ENCODE data around the gene ARAF. TPM values are rescaled to one million over a fixed set of nuclear protein-coding genes. Genes with fewer than 3 reads are reported as not detected.

Gene ARAF
- polyA plus RNA-seq, 1 donor from 2014 or later, result 25.0 TPM

DNA sequence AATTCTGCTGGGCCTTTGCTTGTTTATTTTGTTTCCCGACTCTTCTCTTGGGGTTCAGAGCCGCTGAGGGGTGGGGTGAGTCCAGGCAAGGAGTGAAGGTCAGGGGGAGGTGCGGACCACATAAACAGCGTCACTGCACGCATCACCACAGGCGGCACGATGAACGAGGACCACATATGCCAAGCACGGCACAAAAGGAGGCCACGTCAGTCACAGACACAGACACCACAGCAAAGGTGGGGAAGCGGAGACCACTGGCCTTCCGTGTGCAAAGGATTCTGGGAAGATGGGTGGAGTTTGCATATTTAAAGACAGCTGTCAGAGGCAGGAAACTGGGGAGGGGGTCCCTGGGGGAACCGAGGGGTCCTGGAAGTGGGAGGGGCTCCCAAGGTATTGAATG, 10.9 kb downstream of the ARAF start:
- H3K36me3 ChIP-seq (ENCODE audit: insufficient read depth, low read length), result no peaks in the 10 kb centered on the region
- H3K9ac ChIP-seq (ENCODE audit: low read length), result no peak overlapping the region
- H2AFZ ChIP-seq (ENCODE audit: low read depth, low read length), result no peak overlapping the region
- H3K9me3 ChIP-seq (ENCODE audit: low read length), result no peaks in the 10 kb centered on the region
- no peak overlapping the region for H3K4me3 ChIP-seq (ENCODE audit: low read length)
- no peak for TF ChIP-seq POLR2AphosphoS5 (IDR thresholded peaks at IDR 0.05)
- no peak for TF ChIP-seq EP300 (conservative IDR thresholded peaks at IDR 0.05; ENCODE audit: poor library complexity, severe bottlenecking)
- TF ChIP-seq, protein P1, sequence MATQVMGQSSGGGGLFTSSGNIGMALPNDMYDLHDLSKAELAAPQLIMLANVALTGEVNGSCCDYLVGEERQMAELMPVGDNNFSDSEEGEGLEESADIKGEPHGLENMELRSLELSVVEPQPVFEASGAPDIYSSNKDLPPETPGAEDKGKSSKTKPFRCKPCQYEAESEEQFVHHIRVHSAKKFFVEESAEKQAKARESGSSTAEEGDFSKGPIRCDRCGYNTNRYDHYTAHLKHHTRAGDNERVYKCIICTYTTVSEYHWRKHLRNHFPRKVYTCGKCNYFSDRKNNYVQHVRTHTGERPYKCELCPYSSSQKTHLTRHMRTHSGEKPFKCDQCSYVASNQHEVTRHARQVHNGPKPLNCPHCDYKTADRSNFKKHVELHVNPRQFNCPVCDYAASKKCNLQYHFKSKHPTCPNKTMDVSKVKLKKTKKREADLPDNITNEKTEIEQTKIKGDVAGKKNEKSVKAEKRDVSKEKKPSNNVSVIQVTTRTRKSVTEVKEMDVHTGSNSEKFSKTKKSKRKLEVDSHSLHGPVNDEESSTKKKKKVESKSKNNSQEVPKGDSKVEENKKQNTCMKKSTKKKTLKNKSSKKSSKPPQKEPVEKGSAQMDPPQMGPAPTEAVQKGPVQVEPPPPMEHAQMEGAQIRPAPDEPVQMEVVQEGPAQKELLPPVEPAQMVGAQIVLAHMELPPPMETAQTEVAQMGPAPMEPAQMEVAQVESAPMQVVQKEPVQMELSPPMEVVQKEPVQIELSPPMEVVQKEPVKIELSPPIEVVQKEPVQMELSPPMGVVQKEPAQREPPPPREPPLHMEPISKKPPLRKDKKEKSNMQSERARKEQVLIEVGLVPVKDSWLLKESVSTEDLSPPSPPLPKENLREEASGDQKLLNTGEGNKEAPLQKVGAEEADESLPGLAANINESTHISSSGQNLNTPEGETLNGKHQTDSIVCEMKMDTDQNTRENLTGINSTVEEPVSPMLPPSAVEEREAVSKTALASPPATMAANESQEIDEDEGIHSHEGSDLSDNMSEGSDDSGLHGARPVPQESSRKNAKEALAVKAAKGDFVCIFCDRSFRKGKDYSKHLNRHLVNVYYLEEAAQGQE (IDR thresholded peaks at IDR 0.05; ENCODE audit: borderline replicate concordance), result no peak
- no peak overlapping the region for H3K4me2 ChIP-seq (ENCODE audit: low read length)
- no peaks in the 10 kb centered on the region for H3F3A ChIP-seq (ENCODE audit: insufficient read depth, low read length, poor library complexity, severe bottlenecking)
- no peaks in the 10 kb centered on the region for H3K27me3 ChIP-seq (ENCODE audit: insufficient read depth, low read depth, low read length)
- no peaks in the 10 kb centered on the region for H3K9me2 ChIP-seq (ENCODE audit: insufficient read depth, low read length)
- H3K79me2 ChIP-seq (replicated peaks; ENCODE audit: insufficient read depth, low read length), result no peaks in the 10 kb centered on the region
- H3K27ac ChIP-seq (ENCODE audit: low read length), result no peak overlapping the region
- no peaks in the 10 kb centered on the region for H4K20me1 ChIP-seq (ENCODE audit: insufficient read depth)

DNA sequence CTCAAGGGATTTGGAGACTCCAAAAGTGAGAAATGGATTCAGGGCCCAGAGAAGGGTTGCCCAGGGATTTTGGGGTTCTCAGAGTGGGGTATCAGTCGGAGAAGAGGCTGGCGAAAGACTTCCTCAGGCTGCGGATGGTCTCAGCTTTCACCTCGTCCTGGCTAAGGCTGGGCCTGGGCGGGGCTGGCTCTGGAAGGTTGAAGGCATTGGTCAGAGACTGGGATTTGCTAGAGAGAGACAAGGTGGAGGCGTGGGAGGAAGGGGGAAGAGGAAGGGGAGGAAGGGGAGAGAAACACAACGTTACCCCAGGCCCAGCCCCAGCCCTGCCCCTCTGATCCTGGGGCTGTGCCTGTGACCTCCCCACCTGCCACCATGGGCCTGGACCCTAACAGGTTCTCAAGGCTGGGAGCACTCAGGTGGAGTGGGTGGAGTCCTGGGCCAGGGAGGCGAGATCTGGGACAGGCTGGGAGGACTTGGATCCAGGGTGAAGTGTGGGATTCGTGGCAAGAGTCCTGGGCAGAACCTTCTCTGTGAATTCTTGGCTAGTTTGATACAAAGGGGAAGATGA, 11.9 kb downstream of the ARAF start:
- H3K4me3 ChIP-seq (ENCODE audit: low read length), result no peak overlapping the region
- TF ChIP-seq EZH2 (IDR thresholded peaks at IDR 0.05; ENCODE audit: borderline replicate concordance, insufficient read depth, low read length, poor library complexity, severe bottlenecking), result no peak
- no peak for TF ChIP-seq MXI1 (conservative IDR thresholded peaks at IDR 0.05; ENCODE audit: poor library complexity, severe bottlenecking)
- no peak for TF ChIP-seq POLR2AphosphoS5 (IDR thresholded peaks at IDR 0.05)
- no peak for TF ChIP-seq SMC3 (conservative IDR thresholded peaks at IDR 0.05; ENCODE audit: poor library complexity)
- TF ChIP-seq, protein P1 (IDR thresholded peaks at IDR 0.05; ENCODE audit: borderline replicate concordance), result no peak
- TF ChIP-seq, protein P2, sequence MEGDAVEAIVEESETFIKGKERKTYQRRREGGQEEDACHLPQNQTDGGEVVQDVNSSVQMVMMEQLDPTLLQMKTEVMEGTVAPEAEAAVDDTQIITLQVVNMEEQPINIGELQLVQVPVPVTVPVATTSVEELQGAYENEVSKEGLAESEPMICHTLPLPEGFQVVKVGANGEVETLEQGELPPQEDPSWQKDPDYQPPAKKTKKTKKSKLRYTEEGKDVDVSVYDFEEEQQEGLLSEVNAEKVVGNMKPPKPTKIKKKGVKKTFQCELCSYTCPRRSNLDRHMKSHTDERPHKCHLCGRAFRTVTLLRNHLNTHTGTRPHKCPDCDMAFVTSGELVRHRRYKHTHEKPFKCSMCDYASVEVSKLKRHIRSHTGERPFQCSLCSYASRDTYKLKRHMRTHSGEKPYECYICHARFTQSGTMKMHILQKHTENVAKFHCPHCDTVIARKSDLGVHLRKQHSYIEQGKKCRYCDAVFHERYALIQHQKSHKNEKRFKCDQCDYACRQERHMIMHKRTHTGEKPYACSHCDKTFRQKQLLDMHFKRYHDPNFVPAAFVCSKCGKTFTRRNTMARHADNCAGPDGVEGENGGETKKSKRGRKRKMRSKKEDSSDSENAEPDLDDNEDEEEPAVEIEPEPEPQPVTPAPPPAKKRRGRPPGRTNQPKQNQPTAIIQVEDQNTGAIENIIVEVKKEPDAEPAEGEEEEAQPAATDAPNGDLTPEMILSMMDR (IDR thresholded peaks at IDR 0.05; ENCODE audit: poor library complexity, severe bottlenecking), result no peak
- TF ChIP-seq RAD21 (conservative IDR thresholded peaks at IDR 0.05), result no peak
- TF ChIP-seq EP300 (conservative IDR thresholded peaks at IDR 0.05; ENCODE audit: poor library complexity, severe bottlenecking), result no peak
- no peak for TF ChIP-seq TAF1 (IDR thresholded peaks at IDR 0.05; ENCODE audit: low read depth)
- H4K20me1 ChIP-seq (ENCODE audit: insufficient read depth), result no peaks in the 10 kb centered on the region
- H3K9me3 ChIP-seq (ENCODE audit: low read length), result no peaks in the 10 kb centered on the region
- no peak overlapping the region for H3K4me2 ChIP-seq (ENCODE audit: low read length)
- no peak overlapping the region for H3K9ac ChIP-seq (ENCODE audit: low read length)
- H3F3A ChIP-seq (ENCODE audit: insufficient read depth, low read length, poor library complexity, severe bottlenecking), result no peaks in the 10 kb centered on the region
- no peaks in the 10 kb centered on the region for H3K27me3 ChIP-seq (ENCODE audit: insufficient read depth, low read depth, low read length)
- no peak overlapping the region for H2AFZ ChIP-seq (ENCODE audit: low read depth, low read length)
- no peaks in the 10 kb centered on the region for H3K9me2 ChIP-seq (ENCODE audit: insufficient read depth, low read length)
- no peaks in the 10 kb centered on the region for H3K79me2 ChIP-seq (replicated peaks; ENCODE audit: insufficient read depth, low read length)
- no peak overlapping the region for H3K27ac ChIP-seq (ENCODE audit: low read length)
- H3K36me3 ChIP-seq (ENCODE audit: insufficient read depth, low read length), result no peaks in the 10 kb centered on the region

Data from neural cell (in vitro differentiated cells).